GM18505 (cell line): ENCODE data around the gene SLC9A1.
"Not testable (repeated sequence)": the region's sequence is repeated elsewhere in the genome, so short reads cannot be mapped to it uniquely, and the experiment has no call there.

Experiments used
- ATAC-seq: cut with Tn5 transposase; IDR thresholded peaks from one replicate; pipeline ENCODE4 v1.9.1; 2021; ENCODE audit not compliant: unreplicated experiment
- POLR2A ChIP-seq: IDR thresholded peaks from 4 replicates; pipeline ENCODE4 v1.6.1; 2011; ENCODE audit warnings: borderline replicate concordance; ENCODE audit not compliant: insufficient read depth, insufficient read length; ENCODE audit errors: extremely low read depth

SLC9A1 gene

DNA sequence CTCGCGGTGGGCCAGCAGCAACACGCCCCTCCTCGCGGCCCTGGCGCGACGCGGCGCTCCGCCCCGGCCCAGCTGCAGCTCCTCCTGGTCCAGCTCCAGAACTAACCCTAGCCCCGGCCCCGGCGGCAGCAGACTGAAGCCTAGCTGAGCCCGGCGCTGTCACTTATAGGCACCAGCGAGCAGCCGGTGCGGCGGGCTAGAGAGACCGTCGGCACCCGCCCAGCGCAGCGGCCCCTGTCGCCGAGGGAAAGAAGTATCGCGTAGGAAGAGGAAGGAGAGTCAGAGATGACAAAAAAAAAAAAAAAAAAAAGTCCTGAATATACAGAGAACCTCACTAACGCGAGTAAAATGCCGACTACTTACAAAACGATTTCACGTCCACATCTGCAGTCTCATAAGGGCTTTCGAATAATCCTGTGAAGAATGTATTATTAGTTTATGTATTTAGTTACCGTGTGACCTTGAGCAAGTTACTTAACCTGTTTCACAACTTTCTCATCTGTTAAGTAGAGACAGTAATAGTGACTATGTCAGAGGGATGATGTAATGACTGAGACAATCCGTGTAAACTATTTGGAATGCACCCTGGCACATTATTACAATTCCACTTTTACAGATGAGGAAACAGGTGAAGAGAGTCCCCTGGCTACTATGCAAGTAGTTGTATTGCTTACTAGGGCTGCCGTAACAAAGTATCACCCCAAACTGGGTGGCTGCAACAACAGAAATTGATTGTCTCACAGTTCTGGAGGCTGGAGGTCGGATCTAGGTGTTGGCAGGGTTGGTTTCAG lies at the start of gene SLC9A1:
TSS of gene SLC9A1 (minus strand) at position 135 of the 791 bp plus-strand sequence. CDS start 791 bp downstream, outside the sequence.
- ATAC-seq, result peak; percentile 83
- peak; percentile 100 for TF ChIP-seq POLR2A

GRCh38 chr1:27203946-27204345 lies 49.0 kb upstream of the SLC9A1 start:
- ATAC-seq, result no peak
- no peak for TF ChIP-seq POLR2A

DNA sequence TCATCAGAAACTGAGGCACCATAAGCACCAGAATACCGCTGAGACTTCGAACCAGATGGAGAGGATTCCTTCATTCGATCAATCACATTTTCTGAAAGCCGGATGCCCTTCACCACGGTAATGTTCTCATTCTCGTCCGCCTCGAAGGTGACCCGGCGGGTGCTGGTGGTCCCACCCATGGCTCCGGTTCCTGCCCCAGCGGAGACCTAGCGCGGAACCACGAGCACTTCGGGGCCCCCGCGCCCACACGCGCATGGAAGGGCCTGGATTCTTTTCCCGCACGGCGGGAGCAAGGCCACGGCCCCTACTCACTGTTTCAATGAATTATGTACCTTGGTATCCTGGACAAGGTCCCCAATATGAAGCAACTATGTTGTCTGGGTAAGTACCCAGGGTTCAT lies 46.4 kb upstream of the SLC9A1 start:
- ATAC-seq, result no peak
- TF ChIP-seq POLR2A, result no peak

DNA sequence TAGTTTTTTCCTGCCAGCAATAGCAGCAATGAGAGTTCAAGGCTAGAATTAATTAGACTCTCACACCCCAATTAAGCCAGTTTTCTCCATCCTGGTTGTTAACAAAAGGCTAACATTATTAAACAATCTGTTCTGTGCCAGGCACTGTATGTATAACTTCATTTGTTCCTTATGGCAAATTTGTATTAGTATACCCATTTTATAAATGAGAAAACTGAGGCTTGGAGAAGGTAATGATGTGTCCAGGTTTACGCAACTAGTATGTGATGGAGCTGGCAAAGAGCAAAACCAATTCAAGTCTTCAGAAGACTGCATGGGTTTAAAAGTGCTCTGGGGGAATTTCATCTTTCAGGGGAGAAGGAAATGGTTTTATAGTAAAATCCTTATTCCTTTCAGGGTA lies 38.3 kb upstream of the SLC9A1 start:
- no peak for TF ChIP-seq POLR2A
- no peak for ATAC-seq

- no peak for TF ChIP-seq POLR2A
- no peak for ATAC-seq
Observed at GRCh38 chr1:27192039-27192529, 37.2 kb upstream of the SLC9A1 start.

DNA sequence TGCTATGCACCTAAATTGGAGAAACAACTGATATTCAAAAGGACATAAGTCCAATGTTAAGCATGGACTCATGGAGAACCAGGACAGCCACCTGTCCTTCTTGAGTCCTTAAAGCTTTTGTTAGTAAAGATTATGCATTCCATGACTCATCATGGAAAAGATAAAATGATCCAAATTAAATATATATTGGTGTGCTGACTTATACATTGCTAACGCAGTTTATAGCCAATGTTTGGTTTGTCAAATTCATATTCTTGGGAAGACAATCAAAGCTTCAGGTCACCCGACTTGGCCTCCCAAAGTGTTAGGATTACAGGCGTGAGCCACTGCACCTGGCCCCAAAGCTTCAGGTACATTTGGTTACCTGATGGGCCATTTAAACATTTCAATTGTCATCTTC lies 29.7 kb upstream of the SLC9A1 start:
- not testable (repeated sequence) for ATAC-seq

DNA sequence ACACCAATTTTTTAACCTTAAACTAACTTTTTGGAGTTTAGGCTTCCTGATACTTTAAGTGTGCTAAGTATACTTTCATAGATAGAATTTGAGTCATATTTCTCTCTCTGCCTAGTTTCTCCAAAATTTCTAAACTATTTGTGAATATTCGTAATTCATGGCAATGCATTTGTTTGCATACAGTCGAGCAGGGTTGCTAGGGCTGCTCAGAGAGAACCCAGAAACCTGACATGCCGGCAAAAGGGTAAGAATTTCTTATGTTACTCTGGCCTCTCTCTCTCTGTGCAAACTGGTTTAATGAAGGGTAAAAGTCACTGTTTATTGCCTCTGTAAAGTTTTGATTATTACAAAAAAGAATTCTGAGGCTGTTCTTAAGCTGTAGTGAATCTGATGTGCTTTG lies 25.1 kb upstream of the SLC9A1 start:
- no peak for TF ChIP-seq POLR2A
- ATAC-seq, result no peak

DNA sequence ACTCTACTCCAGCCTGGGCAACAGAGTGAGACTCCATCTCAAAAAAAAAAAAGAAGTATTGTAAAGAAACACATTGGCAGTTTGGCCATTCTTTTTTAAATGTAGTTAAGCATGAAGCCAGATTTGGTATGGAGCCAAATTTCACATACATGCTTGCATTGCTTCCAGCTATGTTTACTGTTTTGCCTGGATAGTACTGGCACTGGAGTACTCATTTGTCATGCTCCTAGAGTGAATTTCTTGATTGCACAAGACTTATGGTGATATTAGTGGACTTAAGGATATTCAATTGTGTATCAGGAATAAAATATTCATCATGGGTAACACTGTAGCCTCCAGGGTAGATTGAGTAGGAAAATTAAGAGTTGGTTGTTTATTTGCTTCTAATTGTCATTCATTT lies 24.5 kb upstream of the SLC9A1 start:
- no peak for TF ChIP-seq POLR2A
- no peak for ATAC-seq

DNA sequence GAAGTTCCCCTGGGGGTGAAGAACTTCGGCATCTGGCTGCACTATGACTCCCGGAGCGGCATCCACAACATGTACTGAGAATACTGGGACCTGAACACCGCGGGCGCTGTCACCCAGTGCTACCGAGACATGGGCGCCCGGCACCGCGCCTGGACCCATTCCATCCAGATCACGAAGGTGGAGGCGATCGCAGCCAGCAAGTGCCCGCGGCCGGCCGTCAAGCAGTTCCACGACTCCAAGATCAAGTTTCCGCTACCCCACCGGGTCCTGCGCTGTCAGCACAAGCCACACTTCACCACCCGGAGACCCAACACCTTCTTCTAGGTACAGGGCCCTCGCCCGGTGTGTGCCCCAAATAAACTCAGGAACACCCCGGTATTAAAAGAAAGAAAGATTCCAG lies 22.0 kb upstream of the SLC9A1 start:
- no peak for TF ChIP-seq POLR2A
- no peak for ATAC-seq

- no peak for TF ChIP-seq POLR2A
- no peak for ATAC-seq
Observed at GRCh38 chr1:27176323-27176722, 21.4 kb upstream of the SLC9A1 start.

DNA sequence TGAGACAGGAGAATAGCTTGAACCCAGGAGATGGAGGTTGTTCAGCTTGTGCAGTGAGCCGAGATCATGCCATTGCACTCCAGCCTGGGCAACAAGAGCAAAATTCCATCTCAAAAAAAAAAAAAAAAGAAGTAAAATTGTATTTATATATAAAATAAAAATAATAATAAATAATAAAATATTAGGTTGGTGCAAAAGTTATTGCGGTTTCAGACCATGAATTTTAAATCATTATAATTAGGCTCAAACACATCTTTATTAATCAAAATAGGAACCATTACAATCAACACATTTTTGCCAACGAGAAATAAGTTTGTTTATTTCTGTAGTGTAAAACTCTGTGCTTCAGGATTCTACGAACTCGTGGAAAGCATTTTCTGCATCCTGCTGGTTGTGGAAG lies 18.1 kb upstream of the SLC9A1 start:
- ATAC-seq, result not testable (repeated sequence)

DNA sequence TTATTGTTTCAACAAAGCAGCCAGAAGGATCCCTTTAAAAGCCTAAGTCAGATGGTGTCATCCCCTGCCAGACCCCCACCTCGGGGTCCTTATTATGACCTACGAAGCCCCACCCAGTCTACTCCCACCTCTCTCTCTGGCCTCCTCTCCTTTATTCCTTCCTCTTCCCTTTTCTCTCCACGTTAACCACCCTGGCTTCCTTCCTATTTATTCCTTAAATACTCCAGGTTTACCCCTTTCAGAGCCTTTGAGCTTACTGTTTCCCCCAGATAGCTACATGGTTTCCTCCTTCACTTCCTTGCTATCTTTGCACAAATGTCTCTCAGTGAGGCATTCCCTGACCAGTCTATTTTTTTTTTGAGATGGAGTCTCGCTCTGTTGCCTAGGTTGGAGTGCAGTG lies 12.0 kb upstream of the SLC9A1 start:
- ATAC-seq, result no peak
- TF ChIP-seq POLR2A, result no peak

- no peak for TF ChIP-seq POLR2A
- no peak for ATAC-seq
Observed at GRCh38 chr1:27166351-27166802, 11.5 kb upstream of the SLC9A1 start.

GRCh38 chr1:27163093-27163492 lies 8.2 kb upstream of the SLC9A1 start:
- TF ChIP-seq POLR2A, result no peak
- ATAC-seq, result no peak

DNA sequence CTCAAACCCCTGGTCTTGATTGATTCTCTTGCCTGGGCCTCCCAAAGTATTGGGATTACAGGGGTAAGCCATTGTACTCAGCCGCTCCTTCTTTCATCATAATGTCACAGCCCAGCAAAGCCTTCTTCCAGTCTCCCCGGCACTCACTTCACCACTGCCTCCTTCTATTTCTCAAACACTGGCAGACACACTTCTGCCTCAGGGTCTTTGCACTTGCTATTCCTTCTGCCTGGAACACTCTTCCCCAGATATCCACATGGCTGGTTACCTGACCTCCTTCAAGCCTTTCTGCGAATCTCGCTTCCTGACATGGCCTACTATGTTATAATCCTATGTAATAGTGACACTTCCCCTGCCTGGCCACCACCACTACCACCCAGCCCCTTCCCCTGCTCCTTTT lies 7.2 kb upstream of the SLC9A1 start:
- no peak for ATAC-seq
- TF ChIP-seq POLR2A, result no peak
